Stomach (tissue), 9 donors: ENCODE data around the gene CPED1. TPM values are rescaled to one million over a fixed set of nuclear protein-coding genes. Genes with fewer than 3 reads are reported as not detected.

Experiments used
- DNase-seq, 2 donors: peaks; one replicate each; pipeline versions ENCODE4 v3.0.0 to v3.0.0-alpha.2; 2013 to 2019
- H3K27ac ChIP-seq, 5 donors: fragments of 200-600 bp in 4 of 5; sonication (generic) in 4 of 5; one replicate each; pipeline ENCODE4 v1.5.1; 2013 to 2019; ENCODE audit warnings: mild to moderate bottlenecking in 1 of 5, moderate library complexity in 1 of 5
- H3K27me3 ChIP-seq, 3 donors: fragments of 200-600 bp; sonication (generic); one replicate each; pipeline ENCODE4 v1.5.1; 2017 to 2019; ENCODE audit warnings: mixed run types in 1 of 3
- H3K36me3 ChIP-seq, 4 donors: fragments of 200-600 bp; sonication (generic); 1 replicate in 3 of 4; 2 replicates in 1 of 4; pipeline ENCODE4 v1.5.1; 2016 to 2019
- H3K4me1 ChIP-seq, 4 donors: fragments of 200-600 bp; sonication (generic); one replicate each; pipeline ENCODE4 v1.5.1; 2016 to 2019
- H3K4me3 ChIP-seq, 4 donors: fragments of 200-600 bp; sonication (generic) in 3 of 4; one replicate each; pipeline ENCODE4 v1.5.1; 2016 to 2019; ENCODE audit warnings: mild to moderate bottlenecking in 1 of 4
- H3K9me3 ChIP-seq, 4 donors: fragments of 200-600 bp; sonication (generic); one replicate each; pipeline ENCODE4 v1.5.1; 2016 to 2019
- EP300 ChIP-seq: sonication (generic); formaldehyde crosslinking; IDR thresholded peaks from one replicate; pipeline ENCODE4 v1.6.1; 2017; ENCODE audit warnings: antibody characterized with exemption
- POLR2A ChIP-seq, 4 donors: fragments of 450-650 bp; IDR thresholded peaks; one replicate each; pipeline ENCODE4 v1.6.1; 2016; ENCODE audit warnings: antibody characterized with exemption in 4 of 4, control low read depth in 2 of 4, mild to moderate bottlenecking in 1 of 4, moderate library complexity in 1 of 4
- POLR2AphosphoS5 ChIP-seq, 3 donors: sonication (generic); formaldehyde crosslinking; IDR thresholded peaks; one replicate each; pipeline ENCODE4 v1.6.1; 2016; ENCODE audit warnings: antibody characterized with exemption in 3 of 3
- WGBS, 5 donors: extraction: QIAGEN DNeasy Blood & Tissue Kit in 3 of 5; methylation state at CpG; one replicate each; pipeline versions ENCODE4 v1.1.5 to v1.1.7; 2013 to 2018; 5-methylcytosine and 5-hydroxymethylcytosine counted together
- intact Hi-C: fragments of 100-400 bp; cut with DNase I; formaldehyde crosslinking; loops from one replicate; pipeline ENCODE4 v1.15.1; 2023; ENCODE audit warnings: low total_unique reads
- polyA plus RNA-seq, 3 donors: library from polyadenylated mRNA; stranded (reverse); fragments of 200-250 nt; gene quantifications; one replicate each; pipeline ENCODE4 v1.2.3, GENCODE V29; 2013
- total RNA-seq, 5 donors: library from RNA; depleted of rRNA; stranded (reverse); fragments of >200 nt; gene quantifications; one replicate each; pipeline versions ENCODE4 v1.1.0 to v1.2.3, GENCODE V29; 2014 to 2016
- TF ChIP-seq, protein P1 (sequence below), 7 experiments: fragments of 450-650 bp in 4 of 7; fragments of 200-600 bp in 3 of 7; sonication (generic) in 3 of 7; IDR thresholded peaks; one replicate each; pipeline ENCODE4 v1.5.1; 2016 to 2019; ENCODE audit warnings: antibody characterized with exemption in 7 of 7, control low read depth in 2 of 7, mild to moderate bottlenecking in 1 of 7
- donor health status: healthy with polysubstance abuse.
- donor health status: Bipolar disorder and iron deficiency.
- donor health status: healthy.

CPED1 gene
- total and polyA plus RNA-seq, 8 donors = 3.0 to 58.7 (median 15.9) TPM

DNA sequence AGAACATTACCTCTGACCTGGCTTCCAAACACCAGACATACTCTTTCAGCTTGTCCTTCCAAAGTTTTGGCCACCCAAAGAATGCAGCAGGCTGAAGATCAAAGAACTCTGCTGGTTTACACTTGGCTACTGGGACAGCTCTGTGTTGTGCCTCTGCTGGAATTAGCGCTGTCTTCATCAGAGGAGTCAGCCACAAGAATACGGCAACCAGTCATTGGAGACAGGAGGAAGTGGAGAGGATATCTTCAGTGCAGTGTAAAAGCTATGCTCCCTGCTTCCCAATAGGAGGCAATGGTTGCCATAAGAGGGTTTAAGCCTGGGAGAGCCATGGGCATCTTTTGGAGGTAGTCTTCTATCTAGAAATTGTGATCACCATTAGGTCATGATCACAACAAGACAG is 213.6 kb downstream of the CPED1 start:
- Histone ChIP-seq H3K27me3 (no peaks in the 10 kb centered on the region), H3K4me3 (no peak overlapping the region), H3K9me3 (no peaks in the 10 kb centered on the region), H3K36me3 (no peaks in the 10 kb centered on the region), H3K4me1 (peaks cover 0 to 4% (median 0%) of the 10 kb centered on the region in 4 donors), H3K27ac (no peak overlapping the region)
- no peak for DNase-seq
- TF ChIP-seq POLR2A (IDR thresholded peaks at IDR 0.05) (no peak), EP300 (no peak), POLR2AphosphoS5 (IDR thresholded peaks at IDR 0.05) (no peak)
- TF ChIP-seq, protein P1, sequence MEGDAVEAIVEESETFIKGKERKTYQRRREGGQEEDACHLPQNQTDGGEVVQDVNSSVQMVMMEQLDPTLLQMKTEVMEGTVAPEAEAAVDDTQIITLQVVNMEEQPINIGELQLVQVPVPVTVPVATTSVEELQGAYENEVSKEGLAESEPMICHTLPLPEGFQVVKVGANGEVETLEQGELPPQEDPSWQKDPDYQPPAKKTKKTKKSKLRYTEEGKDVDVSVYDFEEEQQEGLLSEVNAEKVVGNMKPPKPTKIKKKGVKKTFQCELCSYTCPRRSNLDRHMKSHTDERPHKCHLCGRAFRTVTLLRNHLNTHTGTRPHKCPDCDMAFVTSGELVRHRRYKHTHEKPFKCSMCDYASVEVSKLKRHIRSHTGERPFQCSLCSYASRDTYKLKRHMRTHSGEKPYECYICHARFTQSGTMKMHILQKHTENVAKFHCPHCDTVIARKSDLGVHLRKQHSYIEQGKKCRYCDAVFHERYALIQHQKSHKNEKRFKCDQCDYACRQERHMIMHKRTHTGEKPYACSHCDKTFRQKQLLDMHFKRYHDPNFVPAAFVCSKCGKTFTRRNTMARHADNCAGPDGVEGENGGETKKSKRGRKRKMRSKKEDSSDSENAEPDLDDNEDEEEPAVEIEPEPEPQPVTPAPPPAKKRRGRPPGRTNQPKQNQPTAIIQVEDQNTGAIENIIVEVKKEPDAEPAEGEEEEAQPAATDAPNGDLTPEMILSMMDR (IDR thresholded peaks at IDR 0.05) = no peak
- 89 to 95% (median 91%) methylated on average over 2 of the region's 2 CpGs for WGBS, 5 donors
- intact Hi-C loops = no loop called here

- Histone ChIP-seq H3K27me3 (no peaks in the 10 kb centered on the region), H3K27ac (no peak overlapping the region), H3K9me3 (no peaks in the 10 kb centered on the region), H3K4me3 (no peak overlapping the region), H3K36me3 (no peaks in the 10 kb centered on the region), H3K4me1 (peaks cover 0 to 4% (median 0%) of the 10 kb centered on the region in 4 donors)
- TF ChIP-seq, protein P1 (IDR thresholded peaks at IDR 0.05) = no peak
- TF ChIP-seq EP300 = no peak
- TF ChIP-seq POLR2AphosphoS5 (IDR thresholded peaks at IDR 0.05) = no peak
- no peak for TF ChIP-seq POLR2A (IDR thresholded peaks at IDR 0.05)
- no peak for DNase-seq
- intact Hi-C loops = no loop called here
- 69 to 90% (median 82%) methylated on average over 2 of the region's 2 CpGs for WGBS, 5 donors
Measured at GRCh38 chr7:121202834-121203233, 214.3 kb downstream of the CPED1 start.

- Histone ChIP-seq H3K4me3 (no peak overlapping the region), H3K27me3 (no peaks in the 10 kb centered on the region), H3K36me3 (no peaks in the 10 kb centered on the region), H3K27ac (no peak overlapping the region), H3K9me3 (no peaks in the 10 kb centered on the region), H3K4me1 (peaks cover 0 to 4% (median 0%) of the 10 kb centered on the region in 4 donors)
- DNase-seq = peak in 1 of 2 donors; percentile 15
- TF ChIP-seq EP300 (no peak), POLR2AphosphoS5 (IDR thresholded peaks at IDR 0.05) (no peak)
- TF ChIP-seq, protein P1 (IDR thresholded peaks at IDR 0.05) = no peak
- intact Hi-C loops = no loop called here
- 48 to 67% (median 54%) methylated on average over 1 of the region's 1 CpG for WGBS, 5 donors
Measured at GRCh38 chr7:121204537-121204936, 216.0 kb downstream of the CPED1 start.

GRCh38 chr7:121205777-121206176 is 217.3 kb downstream of the CPED1 start:
- no peak overlapping the region for H3K27ac ChIP-seq
- peaks cover 0 to 4% (median 0%) of the 10 kb centered on the region in 4 donors for H3K4me1 ChIP-seq
- H3K36me3 ChIP-seq = no peaks in the 10 kb centered on the region
- no peaks in the 10 kb centered on the region for H3K9me3 ChIP-seq
- no peaks in the 10 kb centered on the region for H3K27me3 ChIP-seq
- intact Hi-C loops = no loop called here
- no peak for DNase-seq
- no peak for TF ChIP-seq POLR2A (IDR thresholded peaks at IDR 0.05)
- no peak for TF ChIP-seq POLR2AphosphoS5 (IDR thresholded peaks at IDR 0.05)
- no peak for TF ChIP-seq EP300
- TF ChIP-seq, protein P1 (IDR thresholded peaks at IDR 0.05) = no peak
- no peak overlapping the region for H3K4me3 ChIP-seq
